ENCODE data around the gene SSH3.

GRCh38 chr11:67301951-67302516 is 1.3 kb upstream of the SSH3 start:
- TF ChIP-seq POLR2A (IDR thresholded peaks at IDR 0.05; ENCODE audit: low read length) = no peak
- TF ChIP-seq GATA1 (IDR thresholded peaks at IDR 0.05; ENCODE audit: low read depth, low read length) = no peak
